Measurements from ENCODE around the gene EPRS1.

EPRS1 gene

DNA sequence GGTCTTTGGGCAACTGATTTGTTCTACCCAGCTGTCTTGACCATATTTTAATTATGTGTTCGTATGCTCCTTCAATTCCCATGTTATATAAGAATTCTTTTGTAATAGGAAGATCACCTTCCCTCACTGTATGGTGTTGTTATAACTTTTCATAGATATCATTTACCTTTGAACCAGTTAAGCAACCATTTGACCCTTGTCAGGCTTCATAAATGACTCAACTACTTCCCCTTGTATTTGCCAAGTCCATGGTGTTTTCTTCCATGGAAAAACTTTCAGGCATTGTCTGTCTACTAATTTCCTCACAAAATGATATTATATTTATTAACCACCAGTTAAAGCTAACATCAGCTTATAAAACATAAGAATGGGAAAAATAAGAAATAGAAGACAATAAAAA is 38.2 kb upstream of the EPRS1 start:
- no peak for TF ChIP-seq ZFX (IDR thresholded peaks at IDR 0.05; ENCODE audit: borderline replicate concordance)
- TF ChIP-seq, protein P1, sequence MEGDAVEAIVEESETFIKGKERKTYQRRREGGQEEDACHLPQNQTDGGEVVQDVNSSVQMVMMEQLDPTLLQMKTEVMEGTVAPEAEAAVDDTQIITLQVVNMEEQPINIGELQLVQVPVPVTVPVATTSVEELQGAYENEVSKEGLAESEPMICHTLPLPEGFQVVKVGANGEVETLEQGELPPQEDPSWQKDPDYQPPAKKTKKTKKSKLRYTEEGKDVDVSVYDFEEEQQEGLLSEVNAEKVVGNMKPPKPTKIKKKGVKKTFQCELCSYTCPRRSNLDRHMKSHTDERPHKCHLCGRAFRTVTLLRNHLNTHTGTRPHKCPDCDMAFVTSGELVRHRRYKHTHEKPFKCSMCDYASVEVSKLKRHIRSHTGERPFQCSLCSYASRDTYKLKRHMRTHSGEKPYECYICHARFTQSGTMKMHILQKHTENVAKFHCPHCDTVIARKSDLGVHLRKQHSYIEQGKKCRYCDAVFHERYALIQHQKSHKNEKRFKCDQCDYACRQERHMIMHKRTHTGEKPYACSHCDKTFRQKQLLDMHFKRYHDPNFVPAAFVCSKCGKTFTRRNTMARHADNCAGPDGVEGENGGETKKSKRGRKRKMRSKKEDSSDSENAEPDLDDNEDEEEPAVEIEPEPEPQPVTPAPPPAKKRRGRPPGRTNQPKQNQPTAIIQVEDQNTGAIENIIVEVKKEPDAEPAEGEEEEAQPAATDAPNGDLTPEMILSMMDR (IDR thresholded peaks at IDR 0.05) = no peak
- H3K27ac ChIP-seq = no peak overlapping the region

DNA sequence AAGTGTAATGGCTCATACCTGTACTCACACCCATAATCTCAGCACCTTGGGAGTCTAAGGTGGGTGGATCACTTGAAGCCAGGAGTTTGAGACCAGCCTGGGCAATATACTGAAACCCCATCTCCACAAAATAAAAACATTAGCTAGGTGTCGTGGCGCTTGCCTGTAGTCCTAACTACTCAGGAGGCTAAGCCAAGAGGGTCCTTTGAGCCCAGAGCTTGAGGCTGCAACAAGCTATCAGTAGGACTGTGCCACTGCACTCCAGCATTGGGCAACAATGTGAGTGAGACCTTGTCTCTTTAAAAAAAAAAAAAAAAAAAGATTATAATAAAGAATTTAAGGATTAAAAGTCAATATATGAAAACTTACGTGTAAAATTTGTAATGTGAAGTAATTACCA is 31.6 kb upstream of the EPRS1 start:
- H3K27ac ChIP-seq = no peak overlapping the region
- TF ChIP-seq, protein P1 (IDR thresholded peaks at IDR 0.05) = no peak
- TF ChIP-seq ZFX (IDR thresholded peaks at IDR 0.05; ENCODE audit: borderline replicate concordance) = no peak

DNA sequence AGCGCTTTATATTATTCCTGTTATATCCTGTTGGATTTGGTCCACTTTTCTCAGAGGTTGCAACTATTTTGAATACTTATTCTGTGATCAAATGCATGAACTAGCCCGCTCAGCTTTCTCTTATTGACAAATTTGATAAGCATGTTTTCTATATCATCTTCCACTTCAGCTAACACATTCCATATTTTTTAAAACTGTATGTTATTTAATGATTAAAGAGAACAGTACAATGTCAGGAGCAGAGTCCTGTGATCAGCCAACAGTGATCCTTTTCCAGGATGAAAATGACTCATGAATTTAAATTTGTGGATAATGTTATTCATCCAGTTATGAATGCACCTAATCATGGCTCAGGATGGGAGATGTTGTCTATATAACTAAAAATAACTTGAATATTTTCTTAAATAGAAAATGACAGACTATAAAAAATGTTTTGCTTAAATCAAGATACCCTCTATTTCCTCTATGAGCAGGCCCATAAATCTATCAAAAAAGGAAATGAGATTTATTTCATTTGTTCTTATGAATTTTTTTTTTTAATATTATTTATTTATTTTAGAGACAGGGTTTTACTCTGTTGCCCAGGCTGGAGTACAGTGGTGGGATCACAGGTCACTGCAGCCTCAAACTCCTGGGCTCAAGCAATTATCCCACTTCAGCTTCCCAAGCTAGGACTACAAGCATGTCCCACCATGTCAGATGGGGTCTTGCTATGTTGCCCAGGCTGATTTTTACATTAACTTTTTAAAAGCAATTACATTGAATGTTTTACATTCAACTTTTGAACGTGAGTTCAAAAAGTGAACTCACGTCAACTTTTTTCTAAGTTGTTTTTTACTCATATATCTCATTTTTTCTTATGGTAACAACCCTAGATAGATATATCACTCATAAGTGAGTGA is 30.8 kb upstream of the EPRS1 start:
- TF ChIP-seq ZFX (IDR thresholded peaks at IDR 0.05; ENCODE audit: borderline replicate concordance) = no peak
- TF ChIP-seq, protein P1 (IDR thresholded peaks at IDR 0.05) = no peak
- H3K27ac ChIP-seq = no peak overlapping the region

DNA sequence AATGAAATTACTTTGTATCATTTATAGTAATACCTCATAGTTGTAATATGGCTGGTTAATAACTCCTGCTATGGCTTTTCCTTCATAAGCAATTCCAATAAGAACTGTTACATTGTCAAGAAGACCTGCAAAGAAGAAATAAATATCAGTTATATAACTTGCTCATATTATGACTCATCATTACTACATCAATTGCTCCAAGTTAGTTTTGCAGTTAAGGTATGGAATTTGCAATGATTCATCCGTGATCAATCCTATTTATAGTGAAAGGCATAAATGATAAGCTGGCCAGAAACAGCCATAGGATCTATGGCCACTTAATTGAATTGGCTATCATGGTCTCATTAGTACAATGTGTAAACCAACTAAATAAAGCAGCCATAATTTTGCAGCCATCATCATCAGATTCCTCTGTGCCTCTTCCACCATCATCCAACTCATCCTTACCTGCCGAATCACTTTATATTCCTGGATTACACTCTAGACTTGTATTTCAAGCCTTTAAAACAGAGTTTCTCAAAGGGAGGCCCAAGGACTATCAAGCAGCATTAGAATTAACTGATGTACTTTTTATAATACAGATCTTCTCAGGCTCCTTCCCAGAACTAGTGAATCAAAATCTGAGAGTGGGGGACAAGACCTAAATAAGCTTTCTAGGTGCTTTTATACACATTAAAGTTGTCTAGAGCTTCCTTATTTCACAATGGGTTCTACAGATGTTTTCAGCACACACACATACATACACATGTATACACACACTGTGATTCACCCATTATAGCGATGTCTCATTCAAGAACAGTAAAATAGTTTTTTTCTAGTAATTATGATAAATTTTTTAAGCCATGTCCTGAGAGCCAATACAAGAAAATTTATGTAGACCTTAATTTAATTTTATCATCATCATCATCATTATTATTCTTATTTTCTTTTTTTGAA is 21.2 kb upstream of the EPRS1 start:
- no peak for TF ChIP-seq ZFX (IDR thresholded peaks at IDR 0.05; ENCODE audit: borderline replicate concordance)
- TF ChIP-seq, protein P1 (IDR thresholded peaks at IDR 0.05) = no peak
- no peak overlapping the region for H3K27ac ChIP-seq

DNA sequence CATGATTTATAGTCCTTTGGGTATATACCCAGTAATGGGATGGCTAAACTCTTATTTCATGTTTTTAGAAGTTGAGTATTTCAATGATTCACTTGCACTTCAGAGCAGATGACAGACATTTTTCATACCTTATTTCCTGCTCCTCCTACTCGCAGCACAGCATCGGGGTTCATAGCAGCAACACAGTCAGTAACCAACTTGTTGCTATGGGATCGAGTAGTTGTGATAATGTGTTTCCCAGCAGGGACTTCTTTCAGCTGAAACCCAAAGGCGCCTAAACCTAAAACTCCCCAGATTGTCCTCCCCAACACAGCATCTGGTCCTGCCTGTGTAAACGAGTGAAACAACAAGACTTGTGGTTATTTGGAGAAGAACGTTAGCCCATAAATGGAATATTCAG is 16.3 kb upstream of the EPRS1 start:
- no peak for TF ChIP-seq ZFX (IDR thresholded peaks at IDR 0.05; ENCODE audit: borderline replicate concordance)
- TF ChIP-seq, protein P1 (IDR thresholded peaks at IDR 0.05) = no peak
- no peak overlapping the region for H3K27ac ChIP-seq

DNA sequence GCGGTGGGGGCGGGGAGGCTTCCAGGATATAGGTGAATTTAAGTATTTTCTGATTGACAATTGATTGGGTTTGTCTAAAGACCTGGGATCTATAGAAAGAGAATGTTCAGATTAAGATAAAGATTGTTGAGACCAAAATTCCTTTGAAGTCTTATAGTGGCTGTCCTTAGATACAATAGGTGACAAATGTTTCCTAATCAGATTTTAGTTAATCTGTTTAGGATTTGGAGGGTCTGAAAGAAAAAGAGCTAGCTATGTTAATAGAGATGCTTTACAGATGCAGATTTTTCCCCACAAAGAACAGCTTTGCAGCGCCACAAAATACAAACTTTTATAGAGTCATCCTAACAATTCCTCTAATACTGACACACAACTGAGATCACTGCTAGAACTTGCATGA is 14.6 kb upstream of the EPRS1 start:
- TF ChIP-seq ZFX (IDR thresholded peaks at IDR 0.05; ENCODE audit: borderline replicate concordance) = no peak
- TF ChIP-seq, protein P1 (IDR thresholded peaks at IDR 0.05) = no peak
- H3K27ac ChIP-seq = no peak overlapping the region
